Aorta (tissue), 5 donors: ENCODE results near the gene TEKT2. TPM values are rescaled to one million over a fixed set of nuclear protein-coding genes. Genes with fewer than 3 reads are reported as not detected.

Experiments
- ATAC-seq: fragments of 200-7000 bp; cut with Tn5 transposase; one replicate; pipeline ENCODE4 v1.9.1; 2022; ENCODE audit warnings: moderate library complexity; ENCODE audit not compliant: low FRiP score
- DNase-seq, 2 donors: peaks; one replicate each; pipeline ENCODE4 v3.0.0-alpha.2; 2020
- H3K27ac ChIP-seq, 2 donors: one replicate each; pipeline ENCODE4 v1.5.1; 2013; ENCODE audit warnings: low read length in 2 of 2, mild to moderate bottlenecking in 2 of 2, moderate library complexity in 2 of 2, control low read depth in 1 of 2, inconsistent platforms in 1 of 2, low read depth in 1 of 2
- H3K27me3 ChIP-seq, 2 donors: one replicate each; pipeline ENCODE4 v1.6.1; 2013; ENCODE audit warnings: control low read depth in 1 of 2, low read length in 1 of 2, mild to moderate bottlenecking in 1 of 2, moderate library complexity in 1 of 2; ENCODE audit not compliant: insufficient read depth in 2 of 2, control insufficient read depth in 1 of 2
- H3K36me3 ChIP-seq, 2 donors: one replicate each; pipeline ENCODE4 v1.6.1; 2013; ENCODE audit warnings: control low read depth in 1 of 2, low read length in 1 of 2, mild to moderate bottlenecking in 1 of 2; ENCODE audit not compliant: insufficient read depth in 2 of 2, control insufficient read depth in 1 of 2
- H3K4me1 ChIP-seq, 2 donors: one replicate each; pipeline ENCODE4 v1.6.1; 2013; ENCODE audit warnings: low read length in 2 of 2, control low read depth in 1 of 2, mild to moderate bottlenecking in 1 of 2, moderate library complexity in 1 of 2; ENCODE audit not compliant: insufficient read depth in 2 of 2, control insufficient read depth in 1 of 2
- H3K4me3 ChIP-seq, 2 donors: one replicate each; pipeline ENCODE4 v1.5.1; 2013; ENCODE audit warnings: low read length in 2 of 2, control low read depth in 1 of 2, mild to moderate bottlenecking in 1 of 2
- H3K9me3 ChIP-seq: one replicate; pipeline ENCODE4 v1.6.1; 2013; ENCODE audit warnings: mild to moderate bottlenecking, low read length; ENCODE audit not compliant: control insufficient read depth
- WGBS, 2 donors: extraction: QIAGEN DNeasy Blood & Tissue Kit; methylation state at CpG; one replicate each; pipeline ENCODE4 v1.1.7; 2013; 5-methylcytosine and 5-hydroxymethylcytosine counted together
- intact Hi-C, 2 donors: fragments of 100-400 bp; cut with DNase I; formaldehyde crosslinking; loops; one replicate each; pipeline versions ENCODE4 v1.14.2 to v1.15.0; 2022
- polyA plus RNA-seq, 2 donors: library from polyadenylated mRNA; stranded (reverse); fragments of 200-250 nt; gene quantifications; one replicate each; pipeline ENCODE4 v1.2.3, GENCODE V29; 2013
- total RNA-seq, 2 donors: library from RNA; stranded (reverse); fragmentation: NEBNext Ultra II Directional; extraction: Animal tissue kit (Norgen Biotek cat#: 25700); gene quantifications; one replicate each; pipeline ENCODE4 v1.2.1, GENCODE V29; 2021
- donor health status: healthy with polysubstance abuse.
- donor health status: Bipolar disorder and iron deficiency.
- donor health status: DM: no; HTN: no; CAD: no.
- donor health status: DM: no; HTN: no; CAD: no.
- donor health status: DM: yes; HTN: yes; CAD: no.

The TEKT2 gene
- total and polyA plus RNA-seq, 4 donors: 0.82 TPM; not detected in 3

- Histone ChIP-seq H3K4me1 (no peaks in the 10 kb centered on the region), H3K9me3 (no peaks in the 10 kb centered on the region), H3K4me3 (no peak overlapping the region), H3K27ac (no peak overlapping the region), H3K27me3 (no peaks in the 10 kb centered on the region), H3K36me3 (no peaks in the 10 kb centered on the region)
- ATAC-seq (no peak), DNase-seq (no peak)
- intact Hi-C loops: no loop called here
Observed at GRCh38 chr1:36067871-36068270, 16.0 kb upstream of the TEKT2 start.

GRCh38 chr1:36068866-36069265 is 15.0 kb upstream of the TEKT2 start:
- Histone ChIP-seq H3K36me3 (no peaks in the 10 kb centered on the region), H3K4me1 (no peaks in the 10 kb centered on the region), H3K9me3 (no peaks in the 10 kb centered on the region), H3K27me3 (no peaks in the 10 kb centered on the region), H3K27ac (no peak overlapping the region), H3K4me3 (no peak overlapping the region)
- intact Hi-C loops: no loop called here
- no peak for DNase-seq
- WGBS, 2 donors: 83 to 90% methylated on average over 2 of the region's 2 CpGs
- ATAC-seq: no peak

GRCh38 chr1:36070349-36070748 is 13.5 kb upstream of the TEKT2 start:
- intact Hi-C loops: no loop called here
- H3K27ac ChIP-seq: no peak overlapping the region

GRCh38 chr1:36076979-36077573 is 6.8 kb upstream of the TEKT2 start:
- Histone ChIP-seq H3K9me3 (no peaks in the 10 kb centered on the region), H3K4me3 (no peak overlapping the region), H3K27me3 (no peaks in the 10 kb centered on the region), H3K4me1 (no peaks in the 10 kb centered on the region), H3K36me3 (no peaks in the 10 kb centered on the region), H3K27ac (no peak overlapping the region)
- intact Hi-C loops: no loop called here
- 41 to 48% methylated on average over 4 of the region's 4 CpGs for WGBS, 2 donors
- DNase-seq (no peak), ATAC-seq (no peak)

More at GRCh38 chr1:36070349-36070748, 13.5 kb upstream of the TEKT2 start:
- Histone ChIP-seq H3K36me3 (no peaks in the 10 kb centered on the region), H3K4me3 (no peak overlapping the region), H3K4me1 (no peaks in the 10 kb centered on the region), H3K27me3 (no peaks in the 10 kb centered on the region), H3K9me3 (no peaks in the 10 kb centered on the region)
- 78 to 85% methylated on average over 2 of the region's 2 CpGs for whole genome bisulfite sequencing, 2 donors
- ATAC-seq (no peak), DNase-seq (no peak)

- intact Hi-C loops: no loop called here
- DNase-seq: no peak
- Histone ChIP-seq H3K9me3 (no peaks in the 10 kb centered on the region), H3K4me3 (no peak overlapping the region), H3K4me1 (no peaks in the 10 kb centered on the region), H3K27ac (no peak overlapping the region), H3K36me3 (no peaks in the 10 kb centered on the region), H3K27me3 (no peaks in the 10 kb centered on the region)
- WGBS, 2 donors: 53 to 58% methylated on average over 3 of the region's 3 CpGs
- ATAC-seq: no peak
Observed at GRCh38 chr1:36080236-36080635, 3.7 kb upstream of the TEKT2 start.

DNA sequence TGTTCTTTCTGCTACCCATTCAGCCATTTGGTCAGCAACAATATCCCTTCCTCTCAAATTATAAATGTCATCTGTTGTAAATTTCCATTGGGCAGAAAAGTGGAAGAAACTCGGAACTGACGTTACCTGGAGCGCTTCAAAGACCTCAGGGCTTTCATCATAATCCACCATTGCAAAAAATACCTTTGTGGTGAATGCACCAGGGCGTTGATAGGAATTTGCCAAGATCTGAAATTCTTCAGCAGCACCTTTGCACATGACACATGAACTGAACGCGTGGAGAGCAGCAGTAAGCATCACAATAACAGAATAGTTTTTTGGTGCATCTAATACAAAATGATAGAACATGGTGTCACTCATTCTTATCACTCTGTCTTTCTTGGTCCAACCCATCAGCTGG is 3.1 kb upstream of the TEKT2 start:
- no peak for DNase-seq
- no peak overlapping the region for H3K27ac ChIP-seq
- no peaks in the 10 kb centered on the region for H3K27me3 ChIP-seq
- H3K9me3 ChIP-seq: no peaks in the 10 kb centered on the region
- no peak overlapping the region for H3K4me3 ChIP-seq
- 79 to 80% methylated on average over 6 of the region's 6 CpGs for WGBS, 2 donors
- no peaks in the 10 kb centered on the region for H3K4me1 ChIP-seq
- H3K36me3 ChIP-seq: no peaks in the 10 kb centered on the region
- ATAC-seq: no peak
- intact Hi-C loops: no loop called here

DNA sequence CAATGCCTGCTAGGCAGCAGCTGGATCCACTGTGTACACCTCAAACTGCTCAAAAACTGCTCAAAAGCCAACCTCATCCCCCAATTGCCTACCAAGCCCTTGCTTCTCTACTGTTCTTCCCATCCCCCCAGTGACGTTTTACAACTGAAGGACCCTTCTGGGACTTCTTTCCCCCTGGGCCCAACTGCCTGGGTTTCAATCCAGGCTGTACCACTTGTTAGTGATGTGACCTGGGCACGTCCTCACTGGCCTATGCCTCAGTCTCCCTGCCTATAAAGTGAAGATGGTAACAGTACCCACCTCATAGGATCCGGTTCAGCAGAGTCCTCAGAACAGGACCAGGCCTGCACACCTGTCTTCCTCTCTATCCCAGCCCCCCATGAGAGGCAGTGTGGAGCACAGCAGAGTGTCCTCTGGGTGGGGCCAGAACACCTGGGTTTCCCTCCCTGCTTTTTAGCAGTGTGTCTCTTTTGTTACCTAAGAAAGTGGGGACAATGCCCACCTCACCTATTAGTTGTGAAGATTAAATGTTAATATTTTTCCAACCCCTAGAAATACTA is 1.9 kb upstream of the TEKT2 start:
- no peak for ATAC-seq
- peak in 1 of 2 donors; percentile 23 for DNase-seq
- no peak overlapping the region for H3K4me3 ChIP-seq
- no peaks in the 10 kb centered on the region for H3K4me1 ChIP-seq
- H3K27ac ChIP-seq: no peak overlapping the region
- no peaks in the 10 kb centered on the region for H3K36me3 ChIP-seq
- H3K27me3 ChIP-seq: no peaks in the 10 kb centered on the region
- intact Hi-C loops: no loop called here
- 63 to 66% methylated on average over 3 of the region's 3 CpGs for WGBS, 2 donors
- no peaks in the 10 kb centered on the region for H3K9me3 ChIP-seq

- intact Hi-C loops: no loop called here
- Histone ChIP-seq H3K4me1 (no peaks in the 10 kb centered on the region), H3K4me3 (no peak overlapping the region), H3K36me3 (no peaks in the 10 kb centered on the region), H3K9me3 (no peaks in the 10 kb centered on the region), H3K27ac (no peak overlapping the region), H3K27me3 (no peaks in the 10 kb centered on the region)
- WGBS, 2 donors: 87 to 90% methylated on average over 13 of the region's 13 CpGs
- ATAC-seq (no peak), DNase-seq (peak in 1 of 2 donors; percentile 38)
Observed at GRCh38 chr1:36083219-36083618, 675 bp upstream of the TEKT2 start.

GRCh38 chr1:36084497-36085115 is 712 bp downstream of the TEKT2 start:
- DNase-seq (peak in 1 of 2 donors; percentile 65), ATAC-seq (no peak)
- Histone ChIP-seq H3K36me3 (no peaks in the 10 kb centered on the region), H3K4me3 (peak overlapping the region in 1 of 2 donors; percentile 35), H3K9me3 (no peaks in the 10 kb centered on the region), H3K27ac (no peak overlapping the region), H3K4me1 (no peaks in the 10 kb centered on the region), H3K27me3 (no peaks in the 10 kb centered on the region)
- WGBS, 2 donors: 35 to 43% methylated on average over 19 of the region's 19 CpGs
- intact Hi-C loops: loop anchor here in 1 of 2 donors (5.0 kb wide), 1 partner anchor 152 kb away; the partner anchor contains the start of gene AGO3
